ENCODE data around the gene SMC1B.

Gene SMC1B, protein sequence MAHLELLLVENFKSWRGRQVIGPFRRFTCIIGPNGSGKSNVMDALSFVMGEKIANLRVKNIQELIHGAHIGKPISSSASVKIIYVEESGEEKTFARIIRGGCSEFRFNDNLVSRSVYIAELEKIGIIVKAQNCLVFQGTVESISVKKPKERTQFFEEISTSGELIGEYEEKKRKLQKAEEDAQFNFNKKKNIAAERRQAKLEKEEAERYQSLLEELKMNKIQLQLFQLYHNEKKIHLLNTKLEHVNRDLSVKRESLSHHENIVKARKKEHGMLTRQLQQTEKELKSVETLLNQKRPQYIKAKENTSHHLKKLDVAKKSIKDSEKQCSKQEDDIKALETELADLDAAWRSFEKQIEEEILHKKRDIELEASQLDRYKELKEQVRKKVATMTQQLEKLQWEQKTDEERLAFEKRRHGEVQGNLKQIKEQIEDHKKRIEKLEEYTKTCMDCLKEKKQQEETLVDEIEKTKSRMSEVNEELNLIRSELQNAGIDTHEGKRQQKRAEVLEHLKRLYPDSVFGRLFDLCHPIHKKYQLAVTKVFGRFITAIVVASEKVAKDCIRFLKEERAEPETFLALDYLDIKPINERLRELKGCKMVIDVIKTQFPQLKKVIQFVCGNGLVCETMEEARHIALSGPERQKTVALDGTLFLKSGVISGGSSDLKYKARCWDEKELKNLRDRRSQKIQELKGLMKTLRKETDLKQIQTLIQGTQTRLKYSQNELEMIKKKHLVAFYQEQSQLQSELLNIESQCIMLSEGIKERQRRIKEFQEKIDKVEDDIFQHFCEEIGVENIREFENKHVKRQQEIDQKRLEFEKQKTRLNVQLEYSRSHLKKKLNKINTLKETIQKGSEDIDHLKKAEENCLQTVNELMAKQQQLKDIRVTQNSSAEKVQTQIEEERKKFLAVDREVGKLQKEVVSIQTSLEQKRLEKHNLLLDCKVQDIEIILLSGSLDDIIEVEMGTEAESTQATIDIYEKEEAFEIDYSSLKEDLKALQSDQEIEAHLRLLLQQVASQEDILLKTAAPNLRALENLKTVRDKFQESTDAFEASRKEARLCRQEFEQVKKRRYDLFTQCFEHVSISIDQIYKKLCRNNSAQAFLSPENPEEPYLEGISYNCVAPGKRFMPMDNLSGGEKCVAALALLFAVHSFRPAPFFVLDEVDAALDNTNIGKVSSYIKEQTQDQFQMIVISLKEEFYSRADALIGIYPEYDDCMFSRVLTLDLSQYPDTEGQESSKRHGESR

GRCh38 chr22:45413368-45414211 lies at the start of gene SMC1B, which contains the start of gene RIBC2:
Gene SMC1B, minus strand, starts transcription at chr22:45413599. Its CDS starts 32 bp downstream, at chr22:45413567.
Gene RIBC2, plus strand, starts transcription at chr22:45413693. Its CDS starts 194 bp downstream, at chr22:45413887.
- peak within 1 kb of the TSS; percentile 80 for H3K27ac ChIP-seq
- TF ChIP-seq, protein P1, sequence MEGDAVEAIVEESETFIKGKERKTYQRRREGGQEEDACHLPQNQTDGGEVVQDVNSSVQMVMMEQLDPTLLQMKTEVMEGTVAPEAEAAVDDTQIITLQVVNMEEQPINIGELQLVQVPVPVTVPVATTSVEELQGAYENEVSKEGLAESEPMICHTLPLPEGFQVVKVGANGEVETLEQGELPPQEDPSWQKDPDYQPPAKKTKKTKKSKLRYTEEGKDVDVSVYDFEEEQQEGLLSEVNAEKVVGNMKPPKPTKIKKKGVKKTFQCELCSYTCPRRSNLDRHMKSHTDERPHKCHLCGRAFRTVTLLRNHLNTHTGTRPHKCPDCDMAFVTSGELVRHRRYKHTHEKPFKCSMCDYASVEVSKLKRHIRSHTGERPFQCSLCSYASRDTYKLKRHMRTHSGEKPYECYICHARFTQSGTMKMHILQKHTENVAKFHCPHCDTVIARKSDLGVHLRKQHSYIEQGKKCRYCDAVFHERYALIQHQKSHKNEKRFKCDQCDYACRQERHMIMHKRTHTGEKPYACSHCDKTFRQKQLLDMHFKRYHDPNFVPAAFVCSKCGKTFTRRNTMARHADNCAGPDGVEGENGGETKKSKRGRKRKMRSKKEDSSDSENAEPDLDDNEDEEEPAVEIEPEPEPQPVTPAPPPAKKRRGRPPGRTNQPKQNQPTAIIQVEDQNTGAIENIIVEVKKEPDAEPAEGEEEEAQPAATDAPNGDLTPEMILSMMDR (IDR thresholded peaks at IDR 0.05), result no peak
- TF ChIP-seq ZFX (IDR thresholded peaks at IDR 0.05; ENCODE audit: borderline replicate concordance), result no peak

DNA sequence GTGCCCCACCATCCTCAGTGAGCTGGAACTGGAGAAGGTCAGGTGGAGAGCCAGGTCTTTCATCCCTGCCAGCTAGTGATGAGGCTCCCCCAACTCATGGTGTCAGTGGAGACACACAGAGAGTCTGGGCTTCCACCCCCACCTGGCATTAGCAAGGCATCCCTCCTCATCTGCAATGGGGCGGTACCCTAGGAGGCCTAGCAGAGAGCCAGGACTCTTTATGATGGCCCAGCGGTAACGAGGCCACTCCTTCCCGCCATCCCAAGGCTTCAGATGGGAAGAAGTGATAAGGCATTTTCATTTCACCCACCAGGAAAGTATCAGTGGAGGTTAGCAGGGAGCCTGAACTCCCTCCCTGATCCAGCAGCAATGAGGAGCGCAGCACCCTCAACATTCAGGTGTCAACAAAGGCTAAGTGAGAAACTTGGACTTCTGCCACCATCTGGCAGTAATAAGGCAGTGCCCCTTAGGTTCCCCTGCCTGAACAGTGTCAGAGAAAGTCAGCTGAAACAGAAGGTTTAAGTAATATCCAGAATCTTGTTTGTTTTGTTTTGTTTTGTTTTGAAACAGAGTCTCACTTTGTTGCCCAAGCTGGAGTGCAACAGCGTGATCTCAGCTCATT lies 48.7 kb upstream of the SMC1B start:
- no peak overlapping the region for H3K27ac ChIP-seq
- TF ChIP-seq, protein P1 (IDR thresholded peaks at IDR 0.05), result no peak
- TF ChIP-seq ZFX (IDR thresholded peaks at IDR 0.05; ENCODE audit: borderline replicate concordance), result no peak

GRCh38 chr22:45460288-45461109 lies 47.1 kb upstream of the SMC1B start:
- H3K27ac ChIP-seq, result no peak overlapping the region
- TF ChIP-seq, protein P1 (IDR thresholded peaks at IDR 0.05), result no peak
- no peak for TF ChIP-seq ZFX (IDR thresholded peaks at IDR 0.05; ENCODE audit: borderline replicate concordance)

DNA sequence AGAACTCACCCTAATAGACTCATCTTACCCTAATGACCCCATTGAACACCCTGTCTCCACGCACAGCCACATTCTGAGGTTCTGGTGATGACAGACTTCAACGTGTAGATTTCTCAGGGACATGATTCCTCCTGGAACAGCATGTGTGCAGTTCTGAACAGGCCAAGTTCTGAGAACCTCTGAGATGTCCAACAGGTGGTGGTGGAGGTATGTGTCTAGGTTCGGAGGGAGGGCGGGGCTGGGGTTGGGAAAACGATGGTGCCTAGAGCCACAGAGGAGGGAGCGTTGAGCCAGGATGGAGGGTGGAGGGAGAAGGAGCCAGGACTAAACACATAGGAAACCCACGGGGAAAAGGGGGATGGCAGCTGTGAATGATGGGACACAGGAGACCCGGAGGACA lies 45.8 kb upstream of the SMC1B start:
- TF ChIP-seq ZFX (IDR thresholded peaks at IDR 0.05; ENCODE audit: borderline replicate concordance), result no peak
- TF ChIP-seq, protein P1 (IDR thresholded peaks at IDR 0.05), result no peak
- H3K27ac ChIP-seq, result no peak overlapping the region

GRCh38 chr22:45458532-45458931 lies 45.1 kb upstream of the SMC1B start:
- no peak for TF ChIP-seq ZFX (IDR thresholded peaks at IDR 0.05; ENCODE audit: borderline replicate concordance)
- TF ChIP-seq, protein P1 (IDR thresholded peaks at IDR 0.05), result no peak
- H3K27ac ChIP-seq, result no peak overlapping the region

All from 22Rv1 (cell line).